HG03571 (cell line): ENCODE data around the gene JAML.

Source experiments
- ATAC-seq: cut with Tn5 transposase; IDR thresholded peaks from one replicate; pipeline ENCODE4 v1.9.1; 2021; ENCODE audit not compliant: unreplicated experiment

The JAML gene

GRCh38 chr11:118240999-118241763 lies 16.4 kb upstream of the JAML start:
- peak; percentile 88 for ATAC-seq

- ATAC-seq = no peak
These were observed 14.8 kb upstream of the JAML start for GRCh38 chr11:118239509-118240205.

- ATAC-seq = no peak
These were observed 14.1 kb upstream of the JAML start for GRCh38 chr11:118238929-118239328.

- no peak for ATAC-seq
These were observed 13.6 kb upstream of the JAML start for GRCh38 chr11:118238421-118238820.

- no peak for ATAC-seq
These were observed 11.4 kb upstream of the JAML start for GRCh38 chr11:118236170-118236569.

- no peak for ATAC-seq
These were observed 10.0 kb upstream of the JAML start for GRCh38 chr11:118234833-118235232.

GRCh38 chr11:118233850-118234249 lies 9.0 kb upstream of the JAML start:
- ATAC-seq = no peak

- no peak for ATAC-seq
These were observed 8.6 kb upstream of the JAML start for GRCh38 chr11:118233377-118233776.

GRCh38 chr11:118232659-118233058 lies 7.8 kb upstream of the JAML start:
- no peak for ATAC-seq

GRCh38 chr11:118231461-118231860 lies 6.7 kb upstream of the JAML start:
- ATAC-seq = no peak

GRCh38 chr11:118230088-118230487 lies 5.3 kb upstream of the JAML start:
- ATAC-seq = no peak

GRCh38 chr11:118229274-118229847 lies 4.5 kb upstream of the JAML start:
- no peak for ATAC-seq

GRCh38 chr11:118227865-118228785 lies 3.3 kb upstream of the JAML start:
- peak; percentile 63 for ATAC-seq

GRCh38 chr11:118226781-118227180 lies 2.0 kb upstream of the JAML start:
- no peak for ATAC-seq

GRCh38 chr11:118226296-118226695 lies 1.5 kb upstream of the JAML start:
- ATAC-seq = no peak

GRCh38 chr11:118223992-118224391 lies 819 bp downstream of the JAML start:
- ATAC-seq = no peak

- no peak for ATAC-seq
These were observed 1.2 kb downstream of the JAML start for GRCh38 chr11:118223570-118223969.

GRCh38 chr11:118222437-118222836 lies 2.4 kb downstream of the JAML start:
- ATAC-seq = no peak

GRCh38 chr11:118221419-118221818 lies 3.4 kb downstream of the JAML start:
- ATAC-seq = no peak

- ATAC-seq = no peak
These were observed 5.1 kb downstream of the JAML start for GRCh38 chr11:118219732-118220131.

GRCh38 chr11:118219244-118219643 lies 5.6 kb downstream of the JAML start:
- no peak for ATAC-seq
